ENCODE measurements around the gene PAM16.
A peak's percentile ranks its signal among the peaks of the same experiment; 100 is the strongest.

Gene PAM16

GRCh38 chr16:4392382-4393239 lies 41.5 kb upstream of the PAM16 start:
- TF ChIP-seq CTCF (IDR thresholded peaks at IDR 0.05; ENCODE audit: unreplicated experiment in 3 of 3) = no peak

GRCh38 chr16:4391631-4392381 lies 40.7 kb upstream of the PAM16 start:
- H3K4me1 Mint-ChIP-seq = peaks cover 36% of the 10 kb centered on the region
- H3K27ac Mint-ChIP-seq = peak overlapping the region; percentile 92 to 97 (median 94)
- no peaks in the 10 kb centered on the region for H3K27me3 Mint-ChIP-seq (ENCODE audit: low read depth)
- no peak for TF ChIP-seq CTCF (IDR thresholded peaks at IDR 0.05; ENCODE audit: unreplicated experiment in 3 of 3)
- no peaks in the 10 kb centered on the region for H3K9me3 Mint-ChIP-seq
- H3K4me3 Mint-ChIP-seq = peak overlapping the region in 1 of 3 experiments; percentile 14
- peaks cover 4% of the 10 kb centered on the region for H3K36me3 Mint-ChIP-seq (ENCODE audit: low read depth)

More at GRCh38 chr16:4392382-4393239, 41.5 kb upstream of the PAM16 start:
- Mint-ChIP-seq H3K9me3 (no peaks in the 10 kb centered on the region), H3K36me3 (ENCODE audit: low read depth) (peaks cover 4% of the 10 kb centered on the region), H3K4me1 (peaks cover 33% of the 10 kb centered on the region), H3K27ac (peak overlapping the region; percentile 94 to 97 (median 96)), H3K4me3 (peak overlapping the region; percentile 40 to 57 (median 42)), H3K27me3 (ENCODE audit: low read depth) (no peaks in the 10 kb centered on the region)

- Mint-ChIP-seq H3K27me3 (ENCODE audit: low read depth) (no peaks in the 10 kb centered on the region), H3K9me3 (no peaks in the 10 kb centered on the region), H3K4me1 (peaks cover 39% of the 10 kb centered on the region), H3K36me3 (ENCODE audit: low read depth) (peaks cover 2% of the 10 kb centered on the region), H3K27ac (peak overlapping the region; percentile 85 to 97 (median 89)), H3K4me3 (no peak overlapping the region)
- TF ChIP-seq CTCF (IDR thresholded peaks at IDR 0.05; ENCODE audit: unreplicated experiment in 3 of 3) = peak in 1 of 3 experiments; percentile 21
These were observed 39.4 kb upstream of the PAM16 start for GRCh38 chr16:4390266-4391260.

- H3K36me3 Mint-ChIP-seq (ENCODE audit: low read depth) = no peaks in the 10 kb centered on the region
- no peaks in the 10 kb centered on the region for H3K27me3 Mint-ChIP-seq (ENCODE audit: low read depth)
- peak overlapping the region in 2 of 3 experiments; percentile 7 to 32 for H3K4me3 Mint-ChIP-seq
- H3K4me1 Mint-ChIP-seq = peaks cover 43% of the 10 kb centered on the region
- H3K27ac Mint-ChIP-seq = peak overlapping the region; percentile 85 to 97 (median 89)
- H3K9me3 Mint-ChIP-seq = no peaks in the 10 kb centered on the region
- TF ChIP-seq CTCF (IDR thresholded peaks at IDR 0.05; ENCODE audit: unreplicated experiment in 3 of 3) = no peak
These were observed 38.2 kb upstream of the PAM16 start for GRCh38 chr16:4389051-4389955.
